Choroid plexus epithelial cell (primary cell): Measurements from ENCODE around the gene MED27.

Experiments
- DNase-seq: peaks from one replicate; pipeline ENCODE4 v3.0.0-alpha.2; 2010; ENCODE audit warnings: low read depth
- H3K4me3 ChIP-seq: 2 replicates; pipeline ENCODE4 v1.5.1; 2011; ENCODE audit warnings: low read depth, mild to moderate bottlenecking, control low read depth, low read length, moderate library complexity
- TF ChIP-seq, protein P1 (sequence below): conservative IDR thresholded peaks from 2 replicates; pipeline ENCODE4 v1.5.1; 2011; ENCODE audit warnings: low read depth, mild to moderate bottlenecking, control low read depth, inconsistent platforms, low read length, moderate library complexity

The MED27 gene

DNA sequence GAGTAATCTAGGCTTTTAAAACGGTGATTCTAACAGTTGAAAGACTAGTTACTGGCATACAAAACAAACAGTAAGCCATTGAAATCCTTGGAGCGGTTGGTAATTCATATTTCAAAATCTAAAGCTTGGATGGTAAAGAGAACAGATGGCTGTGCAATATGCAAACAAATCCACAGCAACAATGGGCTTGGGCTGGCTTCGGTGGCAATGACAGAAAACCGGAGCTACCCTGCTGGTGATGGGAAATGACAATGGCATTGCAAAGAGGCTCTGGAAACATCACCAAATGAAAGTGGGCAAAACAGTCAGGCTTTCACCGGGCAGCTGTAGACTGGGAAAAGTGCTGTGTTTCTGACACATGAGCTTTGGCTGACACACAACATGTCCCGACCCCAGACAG is 42.2 kb downstream of the MED27 start:
- TF ChIP-seq, protein P1, sequence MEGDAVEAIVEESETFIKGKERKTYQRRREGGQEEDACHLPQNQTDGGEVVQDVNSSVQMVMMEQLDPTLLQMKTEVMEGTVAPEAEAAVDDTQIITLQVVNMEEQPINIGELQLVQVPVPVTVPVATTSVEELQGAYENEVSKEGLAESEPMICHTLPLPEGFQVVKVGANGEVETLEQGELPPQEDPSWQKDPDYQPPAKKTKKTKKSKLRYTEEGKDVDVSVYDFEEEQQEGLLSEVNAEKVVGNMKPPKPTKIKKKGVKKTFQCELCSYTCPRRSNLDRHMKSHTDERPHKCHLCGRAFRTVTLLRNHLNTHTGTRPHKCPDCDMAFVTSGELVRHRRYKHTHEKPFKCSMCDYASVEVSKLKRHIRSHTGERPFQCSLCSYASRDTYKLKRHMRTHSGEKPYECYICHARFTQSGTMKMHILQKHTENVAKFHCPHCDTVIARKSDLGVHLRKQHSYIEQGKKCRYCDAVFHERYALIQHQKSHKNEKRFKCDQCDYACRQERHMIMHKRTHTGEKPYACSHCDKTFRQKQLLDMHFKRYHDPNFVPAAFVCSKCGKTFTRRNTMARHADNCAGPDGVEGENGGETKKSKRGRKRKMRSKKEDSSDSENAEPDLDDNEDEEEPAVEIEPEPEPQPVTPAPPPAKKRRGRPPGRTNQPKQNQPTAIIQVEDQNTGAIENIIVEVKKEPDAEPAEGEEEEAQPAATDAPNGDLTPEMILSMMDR: no peak
- DNase-seq: no peak
- no peak overlapping the region for H3K4me3 ChIP-seq

DNA sequence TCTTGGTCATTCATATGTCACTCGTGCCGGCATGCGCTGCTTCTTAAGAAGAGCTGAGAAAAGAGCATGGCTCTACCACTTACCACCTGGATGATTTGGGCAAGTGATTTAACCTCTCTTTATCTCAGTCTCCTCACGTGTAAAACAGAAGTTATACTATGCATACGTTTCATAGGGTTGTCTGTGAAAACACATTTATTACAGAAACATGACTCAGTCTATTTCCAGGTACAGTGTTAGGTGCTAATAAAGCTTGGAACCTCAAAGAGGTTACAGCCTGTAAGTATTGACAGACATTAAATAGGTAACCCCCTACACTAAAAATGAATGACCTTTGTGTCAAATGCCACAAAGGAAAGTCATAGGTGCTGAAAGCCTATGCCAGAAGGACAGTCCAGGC is 43.1 kb downstream of the MED27 start:
- TF ChIP-seq, protein P1: no peak
- H3K4me3 ChIP-seq: no peak overlapping the region
- DNase-seq: no peak

DNA sequence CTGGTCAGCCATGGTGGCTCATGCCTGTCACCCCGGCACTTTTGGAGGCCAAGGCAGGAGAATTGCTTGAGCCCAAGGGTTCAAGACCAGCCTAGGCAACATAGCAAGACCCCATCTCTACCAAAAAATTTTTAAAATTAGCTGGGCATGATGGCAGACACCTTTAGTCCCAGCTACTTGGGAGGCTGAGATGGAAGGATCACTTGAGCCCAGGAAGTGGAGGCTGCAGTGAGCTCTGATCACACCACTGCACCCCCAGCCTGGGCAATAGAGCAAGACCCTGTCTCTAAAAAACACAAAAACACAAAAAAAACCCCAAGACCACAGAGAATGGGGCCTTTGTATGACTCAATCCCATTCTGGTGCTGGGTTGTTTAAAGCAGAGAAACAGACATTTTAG is 44.0 kb downstream of the MED27 start:
- H3K4me3 ChIP-seq: no peak overlapping the region
- TF ChIP-seq, protein P1: no peak
- DNase-seq: no peak

DNA sequence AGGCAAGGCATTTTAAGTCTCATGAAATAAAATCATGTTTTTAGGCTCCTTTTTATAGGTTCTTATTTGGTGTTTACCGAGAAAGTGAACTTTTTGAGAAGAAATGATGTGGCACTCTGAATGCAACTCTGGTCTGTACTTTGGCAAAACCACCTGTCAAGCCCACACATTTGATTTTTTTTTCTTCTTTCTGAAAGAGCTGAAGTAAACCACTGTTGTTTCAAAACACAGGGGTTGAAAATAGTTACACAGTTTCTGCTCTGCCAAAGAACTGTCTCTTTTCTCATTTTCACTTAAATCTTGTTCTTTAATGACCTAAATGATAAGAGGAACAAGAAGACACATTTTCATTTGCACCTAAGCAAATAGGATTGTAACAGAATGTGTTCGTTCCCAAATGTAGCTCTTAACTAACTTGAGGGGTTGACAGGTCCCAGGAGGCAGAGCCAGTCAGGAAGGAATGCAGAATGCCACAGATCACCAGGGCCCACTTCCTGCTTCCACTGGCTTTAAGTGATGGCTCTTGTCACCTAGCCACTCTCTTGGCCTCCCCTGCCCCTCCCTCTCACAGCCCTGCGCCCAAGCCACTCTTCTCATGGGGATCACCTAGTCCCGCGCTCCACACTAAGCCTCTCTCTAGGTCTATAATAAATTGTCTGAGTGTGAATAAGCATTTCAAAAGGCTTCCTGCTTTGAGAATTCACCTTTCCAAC is 47.3 kb downstream of the MED27 start:
- no peak for DNase-seq
- TF ChIP-seq, protein P1: no peak
- no peak overlapping the region for H3K4me3 ChIP-seq

DNA sequence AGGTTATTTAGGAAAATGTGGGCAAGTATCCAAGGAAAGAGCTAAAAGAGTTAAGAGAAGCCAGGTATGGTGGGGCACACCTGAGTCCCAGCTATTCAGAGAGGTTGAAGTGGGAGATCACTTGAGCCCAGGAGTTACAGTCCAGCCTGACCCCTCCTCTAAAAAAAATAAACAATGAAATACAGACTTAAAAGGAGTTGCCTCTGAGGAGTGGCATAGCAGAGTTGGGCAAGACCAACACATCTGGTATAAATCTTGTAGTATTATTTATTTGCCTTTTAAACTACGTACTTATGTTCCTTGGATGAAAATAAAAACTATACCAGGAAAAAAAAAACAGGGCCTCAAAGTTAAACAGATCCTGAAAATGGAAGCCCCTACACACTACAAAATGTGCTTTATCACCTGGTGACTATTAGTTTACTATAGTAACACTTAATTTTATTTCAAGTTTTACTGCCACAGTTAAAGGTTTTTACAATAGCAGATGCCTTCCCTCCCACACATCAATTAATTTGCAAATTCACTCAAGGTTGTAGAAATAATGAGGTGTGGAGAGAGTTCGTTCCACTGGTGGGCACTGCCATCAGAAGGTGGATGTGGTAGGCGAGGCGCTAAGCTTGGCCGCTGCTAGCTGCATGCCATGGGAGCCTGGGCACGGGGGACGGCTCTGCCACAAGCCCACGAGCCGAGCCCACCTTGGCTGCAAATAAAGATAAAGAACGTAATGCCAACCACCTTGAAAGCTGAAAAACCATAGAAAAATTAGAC is 48.0 kb downstream of the MED27 start:
- no peak overlapping the region for H3K4me3 ChIP-seq
- DNase-seq: no peak
- TF ChIP-seq, protein P1: no peak

DNA sequence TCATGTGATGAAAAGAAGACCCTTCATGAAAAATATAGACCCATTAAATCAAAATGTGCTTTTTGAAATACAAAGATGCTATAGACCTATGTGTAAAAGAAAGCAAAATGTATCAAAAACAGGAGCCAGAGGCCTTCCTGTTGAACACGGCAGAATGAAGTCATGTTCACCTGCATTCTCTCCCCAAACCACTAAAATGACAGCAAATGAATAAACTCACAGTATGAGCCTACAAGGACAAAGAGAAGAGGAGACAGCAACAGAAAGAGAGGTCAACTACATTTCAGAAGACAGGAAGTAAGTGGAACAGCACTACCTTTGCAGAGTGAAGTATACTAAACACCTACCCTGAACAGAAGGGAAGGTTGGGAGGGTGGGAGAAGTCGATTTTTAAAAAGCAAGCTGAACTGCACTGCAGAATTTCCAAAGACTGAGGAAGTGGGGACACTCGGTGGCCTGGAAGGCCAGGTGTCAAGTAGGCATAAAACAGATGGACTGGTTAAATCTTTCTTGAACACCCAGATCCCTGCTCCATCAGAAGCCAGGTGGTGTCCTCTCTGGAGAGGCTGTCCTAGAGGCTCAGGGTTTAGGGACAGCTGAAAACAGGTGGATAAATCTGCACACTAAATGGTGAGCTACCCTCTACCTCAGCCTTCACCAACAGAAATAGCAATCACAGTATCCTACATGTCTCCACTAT is 48.9 kb downstream of the MED27 start:
- TF ChIP-seq, protein P1: no peak
- no peak overlapping the region for H3K4me3 ChIP-seq
- no peak for DNase-seq
